Stimulated activated CD4-positive, alpha-beta T cell treated with anti-CD3 and anti-CD28 coated beads, Interleukin-2, amount 100 ng/mL, for 48 hours (primary cell): Measurements from ENCODE around the gene RAP1GAP.
"Not testable (repeated sequence)": the region's sequence is repeated elsewhere in the genome, so short reads cannot be mapped to it uniquely, and the experiment has no call there.

ENCODE experiments used
- DNase-seq, 2 donors: peaks; one replicate each; pipeline ENCODE4 v3.0.0-alpha.2; 2020

RAP1GAP gene

GRCh38 chr1:21641967-21642739 lies 27.0 kb downstream of the RAP1GAP start:
- DNase-seq: no peak

GRCh38 chr1:21641537-21641936 lies 27.6 kb downstream of the RAP1GAP start:
- no peak for DNase-seq

- DNase-seq: no peak
Measured at GRCh38 chr1:21641076-21641475, 28.1 kb downstream of the RAP1GAP start.

DNA sequence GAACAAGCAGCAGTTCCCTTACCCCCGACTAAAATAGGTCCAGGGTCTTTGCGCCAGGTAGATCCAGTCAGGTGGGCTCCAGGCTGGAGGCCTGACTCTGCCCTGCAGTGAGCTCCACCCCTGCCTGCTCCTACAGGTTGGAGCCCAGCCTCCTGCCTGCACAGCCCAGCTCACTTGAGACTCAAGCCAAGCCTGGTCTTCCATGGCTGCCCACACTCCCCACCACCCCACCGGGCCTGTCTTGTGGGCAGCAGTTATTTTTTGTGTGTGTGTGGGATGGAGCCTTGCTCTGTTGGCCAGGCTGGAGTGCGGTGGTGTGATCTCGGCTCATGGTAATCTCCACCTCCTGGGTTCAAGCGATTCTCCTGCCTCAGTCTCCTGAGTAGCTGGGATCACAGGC lies 28.5 kb downstream of the RAP1GAP start:
- DNase-seq: no peak

- no peak for DNase-seq
Measured at GRCh38 chr1:21639594-21640041, 29.5 kb downstream of the RAP1GAP start.

GRCh38 chr1:21638531-21639341 lies 30.4 kb downstream of the RAP1GAP start:
- no peak for DNase-seq

GRCh38 chr1:21637514-21637913 lies 31.6 kb downstream of the RAP1GAP start:
- no peak for DNase-seq

- no peak for DNase-seq
Measured at GRCh38 chr1:21636029-21636428, 33.1 kb downstream of the RAP1GAP start.

DNA sequence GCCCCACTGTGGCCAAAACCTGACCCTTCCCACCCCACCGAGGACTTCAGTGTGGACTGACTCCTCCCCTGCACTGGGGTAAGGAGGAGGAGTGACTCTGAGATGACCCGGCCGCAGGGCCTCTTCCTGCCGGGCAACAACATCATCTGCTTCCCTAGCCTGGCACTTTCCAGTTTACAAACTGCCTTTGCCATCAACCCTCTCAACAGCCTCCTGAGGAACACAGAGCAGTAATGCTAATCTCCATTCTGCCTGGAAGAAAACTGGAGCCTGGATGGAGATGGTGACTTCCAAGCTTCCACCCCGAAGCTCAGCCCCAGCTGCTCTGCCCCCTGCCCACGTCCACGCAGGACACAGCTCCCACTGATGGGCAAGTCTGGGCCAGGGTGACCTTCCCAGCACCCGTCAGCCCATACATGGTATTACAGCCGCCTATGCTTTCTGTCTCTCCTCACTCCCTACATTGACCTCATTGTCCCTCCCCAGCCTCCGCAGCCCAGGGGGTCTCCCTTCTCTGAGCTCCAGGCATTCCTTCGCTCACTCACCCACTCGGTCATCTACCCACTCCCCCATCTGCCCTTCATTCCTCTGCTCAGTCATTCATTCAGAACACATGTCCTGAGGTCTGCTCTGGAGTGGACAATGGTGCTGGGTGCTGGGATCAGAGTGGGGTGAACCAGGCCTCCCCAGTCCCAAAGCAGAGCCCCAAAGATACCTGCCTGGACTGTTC lies 34.2 kb downstream of the RAP1GAP start:
- no peak for DNase-seq

DNA sequence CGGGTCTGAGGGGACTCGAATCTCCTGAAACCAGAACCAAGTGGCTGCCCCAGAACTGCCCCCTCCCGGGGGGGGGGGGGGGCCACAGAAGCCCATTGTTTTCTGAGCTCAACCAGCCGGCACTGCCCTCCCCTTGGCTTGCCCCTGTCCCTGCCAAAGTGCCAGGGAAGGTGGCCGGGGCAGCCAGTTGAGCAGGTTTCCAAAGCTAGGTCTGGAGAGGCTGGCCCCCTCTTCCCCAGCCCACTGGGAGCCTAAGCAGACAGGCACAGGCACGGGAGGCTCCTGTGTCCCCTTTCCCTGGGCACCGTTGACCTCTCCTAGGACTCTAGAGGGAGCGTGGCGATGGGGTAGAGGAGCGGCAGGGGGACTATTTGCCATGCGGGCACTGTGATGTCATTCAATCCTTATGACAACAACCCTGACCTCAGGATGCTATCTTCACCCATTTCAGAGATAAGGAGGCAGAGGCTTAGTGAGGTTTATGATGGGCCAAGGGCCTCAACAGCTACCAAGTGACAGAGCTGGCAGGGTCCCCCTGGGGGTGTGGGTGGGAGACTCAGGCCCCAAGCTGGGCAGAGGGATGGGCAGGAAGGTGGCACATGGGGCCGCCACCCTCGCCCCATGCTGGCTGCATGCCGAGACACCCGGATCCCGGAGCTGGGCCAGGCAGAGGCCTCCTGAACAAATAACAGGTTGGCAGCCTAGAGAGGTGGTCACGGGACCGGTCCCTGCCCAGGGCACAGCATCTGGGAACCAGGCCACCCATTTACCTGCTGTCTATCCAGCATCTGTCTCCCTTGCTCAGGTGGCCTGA lies 35.0 kb downstream of the RAP1GAP start:
- DNase-seq: no peak

DNA sequence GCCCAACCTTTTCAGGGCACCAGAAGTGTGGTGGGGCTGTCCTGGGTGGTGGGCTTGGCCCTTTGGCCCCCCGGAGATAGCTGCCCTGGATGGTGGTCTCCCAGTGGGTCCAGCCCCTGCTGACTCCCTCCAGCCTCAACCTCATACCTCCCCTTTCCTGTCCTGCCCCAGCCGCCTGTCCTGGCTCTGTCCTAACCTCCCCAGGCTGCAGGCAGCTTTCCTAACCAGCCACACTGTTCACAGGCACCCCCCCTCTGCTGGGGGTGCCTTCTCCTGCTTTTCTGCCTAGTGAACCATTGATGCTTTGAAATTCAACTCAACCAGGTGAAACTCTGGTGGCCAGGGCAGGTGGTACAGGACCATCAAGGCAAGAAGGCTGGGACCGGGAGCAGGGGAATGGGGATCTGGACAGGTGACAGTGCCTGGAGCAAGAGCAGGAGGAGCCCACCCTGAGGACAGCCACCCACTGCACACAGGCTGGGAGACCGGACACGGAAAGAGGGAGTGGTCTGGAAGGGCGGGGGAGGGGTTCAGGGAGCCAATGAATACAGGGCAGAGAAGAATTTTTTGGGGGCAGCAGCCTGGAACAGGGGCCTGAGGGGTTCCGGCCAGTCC lies 35.9 kb downstream of the RAP1GAP start:
- DNase-seq: no peak

DNA sequence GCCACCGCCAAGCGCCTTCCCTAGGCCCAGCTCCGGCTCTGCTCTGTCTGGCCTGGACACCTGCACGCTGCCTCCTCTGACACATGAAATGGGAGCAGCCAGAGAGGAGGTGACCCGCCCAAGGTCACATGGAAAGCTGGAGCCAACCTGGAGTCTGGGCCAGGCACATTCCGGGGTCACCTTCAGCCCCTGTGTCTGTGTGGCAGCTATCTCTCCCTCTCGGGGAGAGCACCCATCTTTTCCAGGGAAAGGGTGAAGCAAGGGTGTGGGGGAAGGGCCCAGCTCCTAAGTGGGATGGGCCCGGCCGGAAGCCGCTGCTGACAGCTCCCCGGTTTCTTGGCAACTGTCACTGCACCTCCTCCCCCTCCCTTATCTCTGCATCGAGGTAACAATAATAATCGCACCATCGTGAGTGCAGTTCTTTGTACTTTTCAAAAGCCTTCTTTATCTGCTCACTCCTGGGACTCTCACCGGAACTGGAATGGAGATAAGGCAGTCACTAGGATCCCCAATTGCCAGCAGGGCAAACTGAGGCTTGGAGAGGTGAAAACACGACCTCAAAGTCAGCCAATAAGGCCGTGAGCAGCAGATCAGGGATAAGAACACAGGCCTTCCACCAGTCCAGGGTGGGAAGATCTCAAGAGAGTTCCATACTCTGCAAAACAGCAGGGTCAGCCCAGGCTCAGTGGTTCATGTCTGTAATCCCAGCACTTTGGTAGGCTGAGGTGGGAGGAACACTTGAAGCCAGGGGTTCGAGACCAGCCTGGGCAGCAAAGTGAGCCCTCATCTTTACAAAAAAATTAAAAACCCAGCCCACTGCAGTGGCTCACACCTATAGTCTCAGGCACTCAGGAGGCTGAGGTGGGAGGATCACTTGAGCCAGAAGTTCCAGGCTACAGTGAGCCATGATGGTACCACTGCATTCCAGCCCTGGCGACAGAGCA lies 36.9 kb downstream of the RAP1GAP start:
- DNase-seq: no peak

- DNase-seq: not testable (repeated sequence)
Measured at GRCh38 chr1:21631590-21631943, 37.6 kb downstream of the RAP1GAP start.

GRCh38 chr1:21630571-21631343 lies 38.4 kb downstream of the RAP1GAP start:
- no peak for DNase-seq

DNA sequence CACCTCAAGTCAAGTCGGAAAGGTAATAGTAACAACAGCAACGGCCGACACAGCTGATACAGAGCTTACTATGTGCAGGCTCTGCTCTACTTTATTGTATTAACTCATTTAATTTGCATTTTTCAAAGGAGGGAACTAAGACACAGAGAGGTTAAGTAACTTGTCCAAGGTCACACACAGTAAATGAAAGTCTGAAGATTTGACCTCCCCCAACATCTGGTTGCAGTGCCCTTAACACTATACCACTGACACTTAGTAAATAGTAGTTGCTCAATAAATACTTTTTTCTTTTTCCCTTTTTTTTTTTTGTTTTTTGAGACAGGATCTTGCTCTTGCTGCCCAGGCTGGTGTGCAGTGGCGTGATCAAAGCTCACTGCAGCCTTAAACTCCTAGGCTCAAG lies 39.2 kb downstream of the RAP1GAP start:
- DNase-seq: no peak

- DNase-seq: no peak
Measured at GRCh38 chr1:21628798-21629393, 40.3 kb downstream of the RAP1GAP start.

- DNase-seq: no peak
Measured at GRCh38 chr1:21626921-21627339, 42.2 kb downstream of the RAP1GAP start.

DNA sequence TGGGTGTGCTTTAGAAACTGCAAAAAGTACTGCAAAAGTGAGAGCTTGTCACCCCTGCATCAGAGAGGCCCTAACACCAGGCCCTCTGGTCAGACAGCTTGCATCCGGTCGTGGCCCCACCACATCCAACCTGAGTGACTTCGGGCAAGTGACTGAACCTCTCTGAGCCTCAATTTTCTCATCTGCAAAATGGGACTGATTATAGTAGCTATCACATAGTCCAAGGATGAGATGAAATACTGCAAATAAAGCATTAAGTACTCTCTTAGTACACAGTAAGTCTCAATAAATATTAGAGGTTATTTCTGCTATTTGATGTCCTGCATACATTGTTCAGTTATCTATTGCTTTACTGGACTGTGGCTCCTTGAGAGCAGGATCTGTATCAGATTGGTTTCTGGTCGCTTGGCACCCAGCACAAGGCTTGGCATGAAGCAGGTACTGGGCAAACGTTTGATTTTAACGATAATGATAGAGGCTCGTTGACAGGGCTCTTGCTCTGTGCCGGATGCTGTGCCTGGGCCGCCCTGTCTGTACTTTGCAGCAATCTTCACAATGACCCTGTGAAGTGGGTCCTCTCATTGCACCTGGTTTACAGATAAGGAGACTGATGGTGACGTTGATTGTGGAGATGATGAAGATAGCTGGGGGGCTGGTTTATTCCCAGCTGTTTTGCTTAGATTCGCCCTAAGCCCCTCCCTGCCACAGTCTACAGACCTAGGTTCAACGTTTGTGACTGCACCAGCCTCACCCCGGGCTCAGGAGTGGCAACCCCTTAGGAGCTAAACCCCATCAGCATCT lies 43.6 kb downstream of the RAP1GAP start:
- DNase-seq: no peak
